GM10266 (cell line): Measurements from ENCODE around the gene NOXO1.

Source experiments
- DNase-seq: peaks from one replicate; pipeline ENCODE4 v3.0.0; 2012; ENCODE audit errors: extremely low spot score
- TF ChIP-seq, protein P1 (sequence below): IDR thresholded peaks from 2 replicates; pipeline ENCODE4 v1.5.1; 2012; ENCODE audit warnings: mild to moderate bottlenecking, low read depth; ENCODE audit not compliant: control insufficient read depth, insufficient read depth; ENCODE audit errors: missing control alignments

Gene NOXO1

DNA sequence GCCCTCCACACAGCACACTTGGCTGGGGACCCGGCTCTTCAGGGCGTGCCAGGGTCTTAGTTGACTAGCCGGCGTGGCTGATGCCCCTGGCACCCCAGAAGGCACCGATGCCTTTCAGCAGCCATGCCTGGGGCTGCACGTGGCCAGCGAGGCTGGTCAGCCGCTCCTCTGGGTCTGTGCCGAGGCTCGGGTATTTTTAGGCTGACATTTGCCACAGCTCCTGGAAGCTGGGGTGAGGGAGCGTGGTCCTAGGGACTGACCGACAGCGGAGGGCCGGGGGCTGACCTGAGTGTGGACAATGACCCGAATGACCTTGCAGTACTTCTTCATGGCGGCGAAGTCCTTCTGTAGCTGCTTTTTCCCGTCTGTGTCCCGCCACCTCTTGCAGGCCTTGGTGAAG, 30.7 kb downstream of the NOXO1 start:
- TF ChIP-seq, protein P1, sequence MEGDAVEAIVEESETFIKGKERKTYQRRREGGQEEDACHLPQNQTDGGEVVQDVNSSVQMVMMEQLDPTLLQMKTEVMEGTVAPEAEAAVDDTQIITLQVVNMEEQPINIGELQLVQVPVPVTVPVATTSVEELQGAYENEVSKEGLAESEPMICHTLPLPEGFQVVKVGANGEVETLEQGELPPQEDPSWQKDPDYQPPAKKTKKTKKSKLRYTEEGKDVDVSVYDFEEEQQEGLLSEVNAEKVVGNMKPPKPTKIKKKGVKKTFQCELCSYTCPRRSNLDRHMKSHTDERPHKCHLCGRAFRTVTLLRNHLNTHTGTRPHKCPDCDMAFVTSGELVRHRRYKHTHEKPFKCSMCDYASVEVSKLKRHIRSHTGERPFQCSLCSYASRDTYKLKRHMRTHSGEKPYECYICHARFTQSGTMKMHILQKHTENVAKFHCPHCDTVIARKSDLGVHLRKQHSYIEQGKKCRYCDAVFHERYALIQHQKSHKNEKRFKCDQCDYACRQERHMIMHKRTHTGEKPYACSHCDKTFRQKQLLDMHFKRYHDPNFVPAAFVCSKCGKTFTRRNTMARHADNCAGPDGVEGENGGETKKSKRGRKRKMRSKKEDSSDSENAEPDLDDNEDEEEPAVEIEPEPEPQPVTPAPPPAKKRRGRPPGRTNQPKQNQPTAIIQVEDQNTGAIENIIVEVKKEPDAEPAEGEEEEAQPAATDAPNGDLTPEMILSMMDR, result no peak
- no peak for DNase-seq

- TF ChIP-seq, protein P1, result no peak
- no peak for DNase-seq
These were observed 31.2 kb downstream of the NOXO1 start for GRCh38 chr16:1950047-1950446.

DNA sequence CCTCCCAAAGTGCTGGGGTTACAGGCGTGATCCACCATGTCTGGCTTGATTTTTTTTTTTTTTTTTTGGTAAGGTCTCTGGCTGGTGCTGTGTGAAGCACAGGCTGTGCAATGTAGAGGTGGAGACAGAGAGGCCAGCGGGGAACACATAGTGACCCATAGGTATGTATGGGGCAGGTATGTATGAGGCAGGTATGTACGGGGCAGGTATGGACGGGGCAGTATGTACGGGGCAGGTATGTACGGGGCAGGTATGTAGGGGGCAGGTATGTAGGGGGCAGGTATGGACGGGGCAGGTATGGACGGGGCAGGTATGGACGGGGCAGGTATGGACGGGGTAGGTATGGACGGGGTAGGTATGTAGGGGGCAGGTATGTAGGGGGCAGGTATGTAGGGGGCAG, 31.8 kb downstream of the NOXO1 start:
- DNase-seq, result no peak
- TF ChIP-seq, protein P1, result no peak

GRCh38 chr16:1947369-1947670, 33.9 kb downstream of the NOXO1 start:
- TF ChIP-seq, protein P1, result no peak
- DNase-seq, result no peak

GRCh38 chr16:1946495-1947368, 34.5 kb downstream of the NOXO1 start:
- no peak for DNase-seq
- TF ChIP-seq, protein P1, result no peak

DNA sequence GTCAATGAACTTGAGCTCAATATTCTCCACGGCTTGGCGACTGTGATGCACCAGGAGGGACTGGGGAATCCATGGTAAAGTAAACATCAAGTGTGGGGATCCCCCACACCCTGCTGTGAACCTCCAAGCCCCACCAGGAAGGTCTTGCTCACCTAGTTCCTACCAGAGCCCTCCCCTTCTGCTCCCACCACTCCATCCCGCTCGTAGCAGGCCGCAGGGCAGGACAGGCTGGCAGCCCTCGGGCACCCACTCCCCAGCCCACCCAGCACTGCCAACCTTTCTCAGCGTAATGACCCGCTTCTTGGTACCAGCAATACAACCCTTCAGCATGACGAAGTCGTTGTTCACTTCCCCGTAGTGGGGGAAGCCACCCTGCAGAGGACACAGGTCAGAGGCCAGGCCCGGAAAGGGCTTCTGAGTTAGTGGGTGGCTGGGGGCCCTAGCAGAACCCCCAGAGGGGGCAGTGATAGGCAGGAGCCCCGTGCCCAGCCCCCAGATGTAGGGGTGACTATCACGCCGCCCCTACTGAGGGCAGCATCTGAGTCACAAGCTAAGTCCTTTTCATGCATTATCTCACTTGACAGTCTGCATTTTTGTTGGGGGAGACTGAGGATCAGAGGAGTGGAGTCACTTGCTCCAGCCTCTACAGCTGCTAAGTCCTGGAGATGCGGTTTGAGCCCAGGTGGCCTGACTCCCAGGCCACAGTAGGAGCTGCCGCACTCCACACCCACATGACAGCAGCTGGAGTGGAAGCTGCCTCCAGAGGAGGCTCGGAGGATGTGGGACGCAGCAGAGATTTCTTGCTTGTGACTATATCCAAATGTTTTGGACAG, 35.5 kb downstream of the NOXO1 start:
- TF ChIP-seq, protein P1, result no peak
- DNase-seq, result no peak
